Esophagus muscularis mucosa (tissue), 4 donors: ENCODE data around the gene GPBP1. TPM values are rescaled to one million over a fixed set of nuclear protein-coding genes. Genes with fewer than 3 reads are reported as not detected.

Source experiments
- DNase-seq: peaks from one replicate; pipeline ENCODE4 v3.0.0-alpha.2; 2017; ENCODE audit errors: extremely low spot score
- H3K27ac ChIP-seq, 4 donors: fragments of 200-600 bp; sonication (generic); replicated peaks in 1 of 4; 1 replicate in 3 of 4; 2 replicates in 1 of 4; pipeline ENCODE4 v1.5.1; 2016 to 2019; ENCODE audit warnings: mild to moderate bottlenecking in 1 of 4
- H3K27me3 ChIP-seq, 4 donors: fragments of 200-600 bp; sonication (generic); one replicate each; pipeline versions ENCODE4 v1.5.1 to v1.6.0; 2016 to 2019
- H3K36me3 ChIP-seq, 4 donors: fragments of 200-600 bp; sonication (generic); one replicate each; pipeline ENCODE4 v1.5.1; 2016 to 2019
- H3K4me1 ChIP-seq, 4 donors: fragments of 200-600 bp; sonication (generic); one replicate each; pipeline ENCODE4 v1.5.1; 2016 to 2019
- H3K4me3 ChIP-seq, 4 donors: fragments of 200-600 bp; sonication (generic); 1 replicate in 2 of 4; 2 replicates in 2 of 4; pipeline ENCODE4 v1.5.1; 2016 to 2019; ENCODE audit warnings: mild to moderate bottlenecking in 4 of 4, moderate library complexity in 1 of 4
- H3K9me3 ChIP-seq, 4 donors: fragments of 200-600 bp; sonication (generic); 1 replicate in 3 of 4; 2 replicates in 1 of 4; pipeline ENCODE4 v1.5.1; 2016 to 2019
- EP300 ChIP-seq: sonication (generic); formaldehyde crosslinking; IDR thresholded peaks from one replicate; pipeline ENCODE4 v1.6.1; 2017; ENCODE audit warnings: antibody characterized with exemption
- POLR2A ChIP-seq: fragments of 450-650 bp; IDR thresholded peaks from one replicate; pipeline ENCODE4 v1.6.1; 2017; ENCODE audit warnings: antibody characterized with exemption, moderate library complexity, mild to moderate bottlenecking, low read depth
- POLR2AphosphoS5 ChIP-seq, 2 donors: sonication (generic); formaldehyde crosslinking; IDR thresholded peaks; one replicate each; pipeline ENCODE4 v1.6.1; 2017; ENCODE audit warnings: antibody characterized with exemption in 2 of 2
- WGBS: methylation state at CpG from one replicate; pipeline ENCODE4 v1.1.5; 2018; 5-methylcytosine and 5-hydroxymethylcytosine counted together
- intact Hi-C: fragments of 100-400 bp; cut with DNase I; formaldehyde crosslinking; loops from one replicate; pipeline ENCODE4 v1.15.1; 2023
- small RNA-seq, 3 donors: library from RNA; depleted of rRNA; stranded (forward); fragments of <200 nt; gene quantifications; one replicate each; pipeline ENCODE3, GENCODE V24; 2016
- total RNA-seq, 4 donors: library from RNA; depleted of rRNA; stranded (reverse); fragments of >200 nt; gene quantifications; one replicate each; pipeline versions ENCODE4 v1.1.0 to v1.2.1, GENCODE V29; 2016
- TF ChIP-seq, protein P1 (sequence below), 3 experiments: fragments of 200-600 bp in 2 of 3; fragments of 450-650 bp in 1 of 3; sonication (generic) in 2 of 3; IDR thresholded peaks; one replicate each; pipeline ENCODE4 v1.5.1; 2017 to 2019; ENCODE audit warnings: antibody characterized with exemption in 3 of 3, mild to moderate bottlenecking in 2 of 3, moderate library complexity in 1 of 3

Gene GPBP1
- total RNA-seq, 4 donors from 2014 or later: 41.8 to 54.0 (median 48.6) TPM

DNA sequence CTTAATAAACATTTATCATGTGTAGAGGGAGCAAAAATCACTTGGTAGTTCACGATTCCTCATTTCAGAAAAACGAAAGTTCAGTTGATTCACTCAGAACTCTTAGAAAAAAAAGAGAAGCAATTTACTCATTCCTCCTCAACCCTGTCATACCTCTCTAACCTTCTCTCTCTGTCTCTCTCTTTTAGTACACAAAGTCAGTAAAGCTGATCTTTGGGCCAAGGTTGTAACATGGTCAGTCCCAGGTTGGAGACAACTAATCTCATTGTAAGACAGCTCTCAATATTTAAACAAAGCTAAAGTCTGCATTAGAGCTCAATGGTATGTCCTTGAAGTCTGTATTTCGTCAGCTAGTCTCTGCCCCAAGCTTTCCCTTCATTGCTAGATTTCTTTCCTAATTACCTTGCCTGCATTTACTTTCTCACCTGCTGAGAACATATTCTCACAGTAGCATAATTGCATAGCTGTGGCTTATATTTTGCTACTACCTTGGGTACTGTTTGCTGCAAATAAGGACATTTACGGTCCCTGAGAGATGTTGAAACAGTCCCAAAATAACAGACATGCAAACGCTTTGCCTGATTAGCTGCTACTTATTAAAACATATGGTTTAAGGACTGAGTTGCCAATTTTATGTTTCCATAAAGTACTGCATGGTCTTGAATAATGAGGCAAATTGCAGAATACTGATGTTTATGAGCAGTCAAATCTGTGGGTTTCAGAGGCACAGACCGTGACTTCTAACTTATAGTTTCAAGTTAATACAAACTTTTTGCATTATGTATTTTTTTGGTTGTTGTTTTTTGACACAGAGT lies 138.3 kb downstream of the GPBP1 start:
- WGBS: 86% methylated on average over 6 of the region's 6 CpGs
- TF ChIP-seq POLR2AphosphoS5 (IDR thresholded peaks at IDR 0.05) (no peak), EP300 (no peak), POLR2A (no peak)
- TF ChIP-seq, protein P1, sequence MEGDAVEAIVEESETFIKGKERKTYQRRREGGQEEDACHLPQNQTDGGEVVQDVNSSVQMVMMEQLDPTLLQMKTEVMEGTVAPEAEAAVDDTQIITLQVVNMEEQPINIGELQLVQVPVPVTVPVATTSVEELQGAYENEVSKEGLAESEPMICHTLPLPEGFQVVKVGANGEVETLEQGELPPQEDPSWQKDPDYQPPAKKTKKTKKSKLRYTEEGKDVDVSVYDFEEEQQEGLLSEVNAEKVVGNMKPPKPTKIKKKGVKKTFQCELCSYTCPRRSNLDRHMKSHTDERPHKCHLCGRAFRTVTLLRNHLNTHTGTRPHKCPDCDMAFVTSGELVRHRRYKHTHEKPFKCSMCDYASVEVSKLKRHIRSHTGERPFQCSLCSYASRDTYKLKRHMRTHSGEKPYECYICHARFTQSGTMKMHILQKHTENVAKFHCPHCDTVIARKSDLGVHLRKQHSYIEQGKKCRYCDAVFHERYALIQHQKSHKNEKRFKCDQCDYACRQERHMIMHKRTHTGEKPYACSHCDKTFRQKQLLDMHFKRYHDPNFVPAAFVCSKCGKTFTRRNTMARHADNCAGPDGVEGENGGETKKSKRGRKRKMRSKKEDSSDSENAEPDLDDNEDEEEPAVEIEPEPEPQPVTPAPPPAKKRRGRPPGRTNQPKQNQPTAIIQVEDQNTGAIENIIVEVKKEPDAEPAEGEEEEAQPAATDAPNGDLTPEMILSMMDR (IDR thresholded peaks at IDR 0.05): no peak
- no peaks in the 10 kb centered on the region for H3K27me3 ChIP-seq

DNA sequence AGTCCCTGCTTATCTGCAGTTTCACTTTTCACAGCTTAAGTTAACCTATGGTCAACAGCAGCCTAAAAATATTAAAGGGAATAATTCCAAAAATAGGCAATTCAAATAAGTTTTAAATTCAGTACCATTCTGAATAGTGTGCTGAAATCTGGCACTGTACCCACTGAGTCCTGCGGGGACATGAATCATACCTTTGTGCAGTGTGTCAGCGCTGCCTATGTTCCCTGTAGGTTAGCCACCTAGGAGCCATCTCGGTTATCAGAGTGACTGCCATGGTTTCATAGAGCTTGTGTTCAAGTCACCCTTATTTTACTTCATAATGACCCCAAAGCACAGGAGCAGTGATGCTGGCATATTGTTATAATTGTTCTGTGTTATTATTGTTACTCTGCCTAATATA lies 139.9 kb downstream of the GPBP1 start:
- no peaks in the 10 kb centered on the region for H3K36me3 ChIP-seq
- H3K4me1 ChIP-seq: peaks cover 0 to 15% (median 8%) of the 10 kb centered on the region in 4 donors
- DNase-seq: no peak
- no peaks in the 10 kb centered on the region for H3K27me3 ChIP-seq
- no peak overlapping the region for H3K4me3 ChIP-seq
- no peak overlapping the region for H3K27ac ChIP-seq
- 93% methylated on average over 3 of the region's 3 CpGs for whole genome bisulfite sequencing
- TF ChIP-seq POLR2AphosphoS5 (IDR thresholded peaks at IDR 0.05): no peak
- no peak for TF ChIP-seq EP300
- no peak for TF ChIP-seq POLR2A
- TF ChIP-seq, protein P1 (IDR thresholded peaks at IDR 0.05): no peak
- intact Hi-C loops: no loop called here
- no peaks in the 10 kb centered on the region for H3K9me3 ChIP-seq

More for the DNA sequence above, 138.3 kb downstream of the GPBP1 start:
- Histone ChIP-seq H3K4me1 (peaks cover 0 to 7% (median 3%) of the 10 kb centered on the region in 4 donors), H3K36me3 (no peaks in the 10 kb centered on the region), H3K27ac (no peak overlapping the region), H3K4me3 (no peak overlapping the region), H3K9me3 (peaks cover 0 to 6% (median 0%) of the 10 kb centered on the region in 4 donors)
- intact Hi-C loops: no loop called here
- DNase-seq: no peak

Small RNAs within 50 kb of the gene (small RNA-seq; reads per million reads assigned to genes)
- gene RF00019: 0 reads per million in 3 donors

Other genes starting within 250 kb of the GPBP1 start
- 10 to 100 TPM; 11.1 to 16.2 (median 13.0) TPM for gene MIER3, start 221.9 kb upstream of the GPBP1 start, total RNA-seq